AG10803 (cell line): ENCODE measurements around the gene PTPN23.

ENCODE experiments used
- DNase-seq: peaks from one replicate; pipeline ENCODE4 v3.0.0; 2010; ENCODE audit warnings: low read depth
- H3K4me3 ChIP-seq: 2 replicates; pipeline ENCODE4 v1.5.1; 2011; ENCODE audit warnings: mild to moderate bottlenecking, low read length, control low read depth
- CTCF ChIP-seq: conservative IDR thresholded peaks from 2 replicates; pipeline ENCODE4 v1.5.1; 2011; ENCODE audit warnings: mild to moderate bottlenecking, low read length, control low read depth, inconsistent platforms

The PTPN23 gene

GRCh38 chr3:47407237-47407636 is 26.4 kb downstream of the PTPN23 start:
- TF ChIP-seq CTCF: no peak
- no peak for DNase-seq
- H3K4me3 ChIP-seq: no peak overlapping the region

GRCh38 chr3:47407896-47408838 is 27.3 kb downstream of the PTPN23 start:
- TF ChIP-seq CTCF: no peak
- DNase-seq: no peak
- H3K4me3 ChIP-seq: no peak overlapping the region

- no peak for TF ChIP-seq CTCF
- no peak overlapping the region for H3K4me3 ChIP-seq
- no peak for DNase-seq
These were observed 28.0 kb downstream of the PTPN23 start for GRCh38 chr3:47408839-47409229.

GRCh38 chr3:47409284-47409683 is 28.5 kb downstream of the PTPN23 start:
- no peak for DNase-seq
- TF ChIP-seq CTCF: no peak
- H3K4me3 ChIP-seq: no peak overlapping the region

- DNase-seq: no peak
- no peak overlapping the region for H3K4me3 ChIP-seq
- no peak for TF ChIP-seq CTCF
These were observed 29.0 kb downstream of the PTPN23 start for GRCh38 chr3:47409688-47410416.

- H3K4me3 ChIP-seq: no peak overlapping the region
- no peak for DNase-seq
- TF ChIP-seq CTCF: no peak
These were observed 29.5 kb downstream of the PTPN23 start for GRCh38 chr3:47410417-47410720.
